Fibroblast of mammary gland (primary cell): ENCODE measurements around the gene ITFG1.
"Not testable (repeated sequence)": the region's sequence is repeated elsewhere in the genome, so short reads cannot be mapped to it uniquely, and the experiment has no call there.

Experiments
- DNase-seq: peaks from one replicate; pipeline ENCODE4 v3.0.0-alpha.2; 2010; ENCODE audit warnings: low read depth
- H3K4me3 ChIP-seq: 2 replicates; pipeline ENCODE4 v1.5.1; 2011; ENCODE audit warnings: low read depth, mild to moderate bottlenecking, low read length, moderate library complexity; ENCODE audit not compliant: control insufficient read depth
- TF ChIP-seq, protein P1 (sequence below): conservative IDR thresholded peaks from 2 replicates; pipeline ENCODE4 v1.5.1; 2011; ENCODE audit warnings: low read depth, low read length, inconsistent platforms; ENCODE audit not compliant: control insufficient read depth, insufficient read depth

Gene ITFG1

GRCh38 chr16:47162670-47163420, 298.0 kb downstream of the ITFG1 start:
- no peak overlapping the region for H3K4me3 ChIP-seq
- no peak for DNase-seq
- TF ChIP-seq, protein P1, sequence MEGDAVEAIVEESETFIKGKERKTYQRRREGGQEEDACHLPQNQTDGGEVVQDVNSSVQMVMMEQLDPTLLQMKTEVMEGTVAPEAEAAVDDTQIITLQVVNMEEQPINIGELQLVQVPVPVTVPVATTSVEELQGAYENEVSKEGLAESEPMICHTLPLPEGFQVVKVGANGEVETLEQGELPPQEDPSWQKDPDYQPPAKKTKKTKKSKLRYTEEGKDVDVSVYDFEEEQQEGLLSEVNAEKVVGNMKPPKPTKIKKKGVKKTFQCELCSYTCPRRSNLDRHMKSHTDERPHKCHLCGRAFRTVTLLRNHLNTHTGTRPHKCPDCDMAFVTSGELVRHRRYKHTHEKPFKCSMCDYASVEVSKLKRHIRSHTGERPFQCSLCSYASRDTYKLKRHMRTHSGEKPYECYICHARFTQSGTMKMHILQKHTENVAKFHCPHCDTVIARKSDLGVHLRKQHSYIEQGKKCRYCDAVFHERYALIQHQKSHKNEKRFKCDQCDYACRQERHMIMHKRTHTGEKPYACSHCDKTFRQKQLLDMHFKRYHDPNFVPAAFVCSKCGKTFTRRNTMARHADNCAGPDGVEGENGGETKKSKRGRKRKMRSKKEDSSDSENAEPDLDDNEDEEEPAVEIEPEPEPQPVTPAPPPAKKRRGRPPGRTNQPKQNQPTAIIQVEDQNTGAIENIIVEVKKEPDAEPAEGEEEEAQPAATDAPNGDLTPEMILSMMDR, result no peak

- DNase-seq, result no peak
- TF ChIP-seq, protein P1, result no peak
- no peak overlapping the region for H3K4me3 ChIP-seq
Observed at GRCh38 chr16:47161464-47161863, 299.4 kb downstream of the ITFG1 start.

- no peak overlapping the region for H3K4me3 ChIP-seq
- TF ChIP-seq, protein P1, result no peak
- DNase-seq, result no peak
Observed at GRCh38 chr16:47160422-47160821, 300.4 kb downstream of the ITFG1 start.

- no peak for DNase-seq
- TF ChIP-seq, protein P1, result no peak
- no peak overlapping the region for H3K4me3 ChIP-seq
Observed at GRCh38 chr16:47158992-47159391, 301.9 kb downstream of the ITFG1 start.

- TF ChIP-seq, protein P1, result no peak
- DNase-seq, result no peak
- H3K4me3 ChIP-seq, result no peak overlapping the region
Observed at GRCh38 chr16:47156680-47157215, 304.1 kb downstream of the ITFG1 start.

DNA sequence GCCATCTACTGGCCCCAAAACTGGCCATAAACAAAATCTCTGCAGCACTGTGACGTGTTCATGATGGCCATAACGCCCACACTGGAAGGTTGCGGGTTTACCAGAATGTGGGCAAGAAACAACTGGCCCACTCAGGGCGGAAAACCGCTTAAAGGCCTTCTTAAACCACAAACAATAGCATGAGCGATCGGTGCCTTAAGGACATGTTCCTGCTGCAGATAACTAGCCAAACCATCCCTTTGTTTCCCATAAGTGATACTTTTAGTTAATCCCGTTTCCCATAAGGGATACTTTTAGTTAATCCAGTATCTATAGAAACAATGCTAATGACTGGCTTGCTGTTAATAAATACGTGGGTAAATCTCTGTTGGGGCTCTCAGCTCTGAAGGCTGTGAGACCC, 308.4 kb downstream of the ITFG1 start:
- DNase-seq, H3K4me3 ChIP-seq: not testable (repeated sequence)

GRCh38 chr16:47150067-47150466, 310.8 kb downstream of the ITFG1 start:
- TF ChIP-seq, protein P1, result no peak
- H3K4me3 ChIP-seq, result no peak overlapping the region
- DNase-seq, result no peak
